ENCODE results near the gene SOX15.
"Not testable (repeated sequence)": the region's sequence is repeated elsewhere in the genome, so short reads cannot be mapped to it uniquely, and the experiment has no call there.

Gene SOX15

DNA sequence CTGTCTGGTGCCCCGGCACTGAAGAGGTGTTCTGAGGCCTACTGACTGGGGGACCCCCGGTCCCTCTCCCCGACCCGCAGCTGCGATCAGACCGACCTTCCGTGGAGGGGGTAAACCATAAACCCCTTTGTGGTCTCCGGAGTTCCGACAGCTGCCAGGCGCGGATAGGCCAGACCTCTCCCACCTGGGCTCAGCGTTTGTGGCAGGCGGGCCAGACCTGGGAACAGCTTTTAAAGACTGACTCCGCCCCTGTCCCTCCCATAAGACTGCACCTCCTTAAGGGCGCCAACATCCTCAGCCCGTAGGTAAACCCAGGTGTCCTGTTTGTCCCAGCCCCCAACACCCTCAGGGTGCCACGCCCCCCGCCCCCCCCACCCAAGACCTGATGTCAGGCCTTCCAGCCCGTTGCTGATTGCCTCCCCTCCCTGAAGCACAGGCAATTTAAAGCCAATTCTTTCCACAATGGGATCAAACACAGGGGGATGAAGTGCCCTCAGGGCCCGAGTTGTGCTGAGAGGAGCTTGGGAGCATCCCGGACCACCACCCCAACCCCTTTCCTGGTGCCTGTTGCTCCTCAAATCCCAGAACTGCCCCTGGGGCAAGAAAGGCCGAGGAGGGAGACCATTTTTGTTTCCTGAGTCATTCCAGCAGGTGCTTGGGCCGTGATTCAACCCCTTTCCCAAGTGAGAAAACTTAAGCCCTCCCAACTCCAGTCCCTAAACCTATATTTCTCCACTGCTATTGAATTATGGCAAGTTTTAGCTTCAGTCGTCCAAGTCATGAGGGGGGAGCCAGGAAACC lies at the start of gene SOX15:
Gene SOX15, minus strand, starts transcription at position 204 of the 801 bp plus-strand sequence. CDS start 418 bp downstream, outside the sequence.
- DNase-seq (ENCODE audit: low spot score) = no peak

DNA sequence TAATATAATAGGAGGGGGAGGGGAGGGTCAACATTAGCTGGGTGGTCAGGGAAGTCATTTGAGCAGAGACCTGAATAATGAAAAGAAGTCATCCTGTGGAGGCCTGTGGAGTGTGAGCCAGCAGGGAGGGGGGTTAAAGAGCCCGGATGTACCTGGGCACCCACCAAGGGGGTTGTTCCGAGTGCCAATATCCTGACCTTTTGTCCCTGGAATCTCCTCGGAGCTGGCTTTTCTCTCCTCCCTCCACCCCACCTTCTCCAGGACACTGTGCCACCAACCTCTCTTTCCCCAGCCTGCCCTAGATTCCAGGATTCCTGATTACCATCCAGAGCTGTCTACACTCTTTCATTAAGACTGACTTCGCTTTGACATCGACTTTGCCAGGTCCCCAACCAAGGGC lies 46.3 kb upstream of the SOX15 start:
- no peak for DNase-seq (ENCODE audit: low spot score)

DNA sequence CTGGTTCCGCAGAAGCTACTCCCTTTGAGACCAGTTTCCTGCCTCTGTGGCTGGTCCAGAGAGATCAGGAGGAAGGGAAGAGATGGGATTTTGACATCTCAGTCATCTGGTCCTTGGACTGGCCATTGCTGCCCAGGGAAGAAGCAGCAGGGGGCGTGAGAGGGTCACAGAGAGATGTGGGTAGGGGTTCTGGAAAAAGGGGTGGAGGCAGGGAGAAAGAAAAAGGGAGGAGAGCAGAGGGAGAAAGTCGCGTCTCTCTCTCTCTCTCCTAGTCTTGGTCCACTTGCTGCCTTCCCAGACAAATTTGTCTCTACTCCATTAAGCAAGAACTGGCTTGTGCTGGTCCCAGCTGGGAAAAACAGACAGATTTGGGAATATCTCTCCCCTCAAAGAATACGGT lies 44.5 kb upstream of the SOX15 start:
- DNase-seq (ENCODE audit: low spot score) = peak; percentile 50

DNA sequence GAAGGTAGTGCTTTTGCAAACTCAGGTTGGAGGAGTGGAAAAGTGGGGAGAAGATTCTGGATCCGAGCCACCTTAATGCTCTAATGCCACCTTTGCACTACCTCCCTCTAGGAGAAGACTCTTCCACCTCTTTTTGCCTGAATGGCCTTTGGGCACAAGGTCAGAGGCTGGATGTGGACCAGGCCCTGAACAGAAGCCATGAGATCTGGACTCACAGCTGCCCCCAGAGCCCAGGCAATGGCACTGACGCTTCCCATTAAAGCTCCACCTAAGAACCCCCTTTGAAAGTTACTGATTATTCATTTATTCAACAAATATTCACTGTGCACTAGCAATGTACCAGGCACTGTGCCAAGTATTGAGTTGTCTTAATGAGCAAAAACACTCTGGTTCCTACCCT lies 43.2 kb upstream of the SOX15 start:
- no peak for DNase-seq (ENCODE audit: low spot score)

DNA sequence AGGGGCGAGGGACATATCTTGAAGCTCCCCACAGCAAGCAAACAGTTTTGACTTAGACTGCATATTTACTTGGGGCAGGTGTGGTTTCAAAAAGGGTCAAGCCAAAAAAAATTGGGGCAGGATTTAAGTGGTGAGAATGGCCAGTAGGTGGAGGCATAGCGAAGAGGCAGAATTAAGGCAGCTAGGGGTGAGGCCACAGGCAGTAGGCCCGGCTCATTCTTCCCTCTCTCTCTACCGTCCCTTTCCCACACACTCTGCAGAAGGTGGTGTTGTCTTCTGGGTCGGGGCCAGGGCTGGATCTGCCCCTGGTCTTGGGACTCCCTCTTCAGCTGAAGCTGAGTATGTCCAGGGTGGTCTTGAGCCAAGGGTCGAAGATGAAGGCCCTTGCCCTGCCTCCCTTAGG lies 42.6 kb upstream of the SOX15 start:
- peak; percentile 82 for DNase-seq (ENCODE audit: low spot score)

DNA sequence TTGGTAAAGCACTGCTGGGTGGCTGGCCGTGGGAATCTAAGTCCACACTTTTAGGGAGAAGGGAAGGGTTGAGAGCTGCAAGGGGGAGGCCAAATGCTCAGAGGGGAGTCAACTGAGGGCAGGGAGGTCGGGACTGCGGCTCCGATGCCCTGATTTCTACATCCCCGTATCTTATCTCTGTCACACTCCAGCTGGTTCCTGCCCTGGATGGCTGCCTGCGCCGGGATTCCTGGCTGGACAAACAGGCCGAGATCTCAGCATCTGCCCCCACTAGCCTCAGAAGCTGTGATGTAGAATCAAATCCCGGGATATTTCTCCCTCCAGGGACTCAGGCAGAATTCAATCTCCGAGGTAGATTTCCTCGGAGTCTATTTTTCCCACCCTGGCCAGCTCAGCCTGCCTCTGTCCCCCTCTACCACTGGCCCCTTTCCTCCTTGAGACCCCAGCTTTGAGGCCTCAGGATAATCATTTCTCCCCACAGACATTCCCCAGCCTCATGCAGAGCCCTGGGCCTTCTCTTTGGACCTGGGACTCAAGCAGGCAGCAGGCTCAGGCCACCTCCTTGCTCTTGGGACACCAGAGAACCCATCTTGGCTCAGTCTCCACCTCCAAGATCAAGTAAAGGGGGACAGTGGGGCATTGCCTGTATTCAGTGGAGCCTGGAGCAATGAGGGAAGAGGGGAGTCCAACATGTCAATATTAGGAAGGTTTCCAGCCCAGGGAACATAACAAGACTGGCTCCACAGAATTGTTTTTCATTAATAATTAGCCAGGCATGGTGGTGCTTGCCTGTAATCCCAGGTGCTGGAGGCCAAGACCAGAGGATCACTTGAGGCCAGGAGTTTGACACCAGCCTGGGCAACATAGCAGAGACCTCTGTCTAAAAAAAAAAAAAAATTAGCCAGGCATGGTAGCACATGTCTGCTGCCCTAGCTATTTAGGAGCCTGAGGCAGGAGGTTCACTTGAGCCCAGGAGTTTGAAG lies 41.8 kb upstream of the SOX15 start:
- DNase-seq (ENCODE audit: low spot score) = no peak

DNA sequence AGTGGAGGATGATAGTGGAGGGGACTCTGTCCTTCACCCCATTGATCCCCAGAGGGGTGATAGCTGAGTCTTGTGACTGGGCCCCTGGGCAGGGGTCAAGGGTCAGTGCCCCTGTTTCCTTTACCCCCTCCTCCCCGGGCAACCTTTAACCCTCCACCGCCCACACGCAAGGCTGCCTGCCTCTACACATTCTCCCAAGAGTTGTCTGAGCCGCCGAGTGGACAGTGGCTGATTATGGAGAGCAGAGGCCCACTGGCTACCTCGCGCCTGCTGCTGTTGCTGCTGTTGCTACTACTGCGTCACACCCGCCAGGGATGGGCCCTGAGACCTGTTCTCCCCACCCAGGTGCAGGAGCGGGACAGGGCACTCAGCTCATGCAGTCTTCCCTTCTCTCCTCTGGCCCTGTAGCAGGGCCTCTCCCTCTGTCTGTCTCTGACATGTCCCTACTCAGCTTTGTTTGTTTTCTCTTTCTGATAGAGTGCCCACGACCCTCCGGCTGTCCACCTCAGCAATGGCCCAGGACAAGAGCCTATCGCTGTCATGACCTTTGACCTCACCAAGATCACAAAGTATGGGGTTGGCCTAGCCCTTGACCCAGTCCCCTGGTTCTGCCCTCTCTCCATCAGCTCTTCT lies 40.2 kb upstream of the SOX15 start, which contains the start of gene SHBG:
Gene SHBG, plus strand, starts transcription at position 197 of the 633 bp plus-strand sequence. Its CDS starts 38 bp downstream, at position 235.
- no peak for DNase-seq (ENCODE audit: low spot score)

DNA sequence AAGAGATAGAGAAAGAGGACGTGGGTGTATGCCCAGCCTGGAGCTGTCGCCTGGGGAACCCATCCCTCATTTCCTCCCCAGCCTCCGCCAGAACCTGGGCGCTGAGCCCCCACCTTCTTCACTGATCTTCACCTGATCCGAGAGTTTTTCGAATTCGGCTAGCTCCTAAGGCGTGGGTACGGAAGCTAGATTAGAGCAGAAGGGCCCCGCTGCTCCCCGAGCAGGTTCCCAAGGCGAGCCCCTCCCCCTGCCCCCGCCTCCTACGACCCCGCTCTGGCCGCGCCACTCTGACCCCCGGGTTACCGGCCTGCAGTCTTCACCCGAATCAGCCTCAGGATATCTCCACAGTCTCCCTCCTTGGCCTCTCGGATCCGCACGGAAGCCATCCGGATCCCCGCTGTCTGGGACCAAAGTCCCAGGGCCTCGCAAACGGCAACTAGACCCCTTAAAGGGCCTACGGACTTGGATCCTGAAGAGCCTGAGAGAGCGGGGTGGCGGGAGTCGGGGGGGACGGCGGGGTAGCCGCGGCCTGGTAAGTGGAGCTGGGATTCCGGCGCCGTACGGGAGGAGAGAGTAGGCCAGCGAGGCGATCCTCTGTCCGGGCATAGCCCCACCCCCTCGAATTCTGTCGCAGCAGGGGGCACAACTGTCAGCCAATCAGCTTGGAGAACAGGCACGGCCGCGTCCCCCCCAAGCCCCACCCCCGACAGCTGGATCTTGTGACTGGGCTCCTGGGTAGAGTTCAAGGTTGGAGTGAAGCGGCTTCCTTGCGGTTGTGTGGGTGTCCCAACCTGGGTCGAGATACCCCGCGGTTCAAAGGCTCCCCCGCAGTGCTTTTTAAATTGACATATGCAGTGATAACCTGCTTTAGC lies 37.6 kb upstream of the SOX15 start, which contains the start of gene SAT2:
Gene SAT2, minus strand, starts transcription at position 572 of the 872 bp plus-strand sequence. Its CDS starts 186 bp downstream, at position 386.
- DNase-seq (ENCODE audit: low spot score) = peak; percentile 100

DNA sequence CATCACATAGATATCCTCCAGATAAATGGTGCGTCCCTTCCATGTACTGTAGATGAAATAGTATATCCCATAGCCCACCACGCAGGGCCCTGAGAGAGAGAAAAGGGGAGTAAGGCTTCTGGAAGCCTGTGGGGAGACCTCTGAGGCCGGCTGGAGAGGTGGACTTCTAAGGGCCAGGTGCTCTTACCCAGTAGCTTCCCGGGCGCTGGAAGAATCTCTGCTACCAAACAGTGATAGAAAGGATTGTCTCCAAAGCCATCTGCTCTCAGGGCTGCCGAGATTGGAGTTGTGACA lies 37.0 kb upstream of the SOX15 start:
- no peak for DNase-seq (ENCODE audit: low spot score)

DNA sequence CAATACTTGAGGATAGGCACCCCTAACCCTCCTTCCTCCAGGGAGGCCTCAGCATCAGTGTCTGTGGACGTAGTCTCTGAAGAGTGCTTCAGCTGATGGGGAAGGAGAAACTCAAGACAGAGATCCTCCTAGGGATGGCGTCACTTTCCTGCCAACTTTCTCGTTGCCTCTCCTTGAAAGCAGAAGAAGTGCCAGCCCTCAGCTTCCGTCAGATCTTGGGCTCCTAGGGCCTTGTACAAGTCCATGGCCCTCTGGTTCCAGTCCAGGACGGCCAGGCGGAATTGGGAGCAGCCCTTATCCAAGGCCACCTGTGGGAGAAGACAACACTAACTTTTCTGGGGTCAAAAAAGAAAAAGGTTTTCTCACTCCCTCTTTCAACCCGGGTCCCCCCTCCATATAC lies 36.4 kb upstream of the SOX15 start:
- no peak for DNase-seq (ENCODE audit: low spot score)

DNA sequence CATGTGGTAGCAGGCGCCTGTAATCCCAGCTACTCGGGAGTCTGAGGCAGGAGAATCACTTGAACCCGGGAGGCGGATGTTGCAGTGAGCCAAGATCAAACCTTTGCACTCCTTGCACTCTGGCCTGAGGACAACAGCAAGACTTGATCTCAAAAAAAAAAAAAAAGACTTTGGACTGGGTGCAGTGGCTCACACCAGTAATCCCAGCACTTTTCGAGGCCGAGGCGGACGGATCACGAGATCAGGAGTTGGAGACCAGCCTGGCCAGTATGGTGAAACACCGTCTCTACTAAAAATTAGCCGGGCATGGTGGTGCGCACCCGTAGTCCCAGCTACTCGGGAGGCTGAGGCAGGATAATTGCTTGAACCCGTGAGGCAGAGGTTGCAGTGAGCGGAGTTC lies 35.9 kb upstream of the SOX15 start:
- not testable (repeated sequence) for DNase-seq (ENCODE audit: low spot score)

DNA sequence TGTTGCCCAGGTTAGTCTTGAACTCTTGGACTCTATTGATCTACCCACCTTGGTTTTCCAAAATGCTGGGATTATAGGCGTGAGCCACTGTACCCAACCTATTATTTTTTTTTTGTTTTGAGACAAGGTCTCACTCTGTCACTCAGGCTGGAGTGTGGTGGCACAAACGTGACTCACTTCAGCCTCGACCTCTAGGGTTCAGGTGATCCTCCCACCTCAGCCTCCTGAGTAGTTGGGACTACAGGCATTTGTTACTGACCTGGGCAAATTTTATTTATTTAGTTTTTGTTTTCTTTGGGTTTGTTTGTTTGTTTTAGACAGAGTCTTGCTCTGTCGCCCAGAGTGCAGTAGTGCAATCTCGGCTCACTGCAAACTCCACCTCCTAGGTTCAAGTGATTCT lies 33.8 kb upstream of the SOX15 start:
- DNase-seq (ENCODE audit: low spot score) = no peak

DNA sequence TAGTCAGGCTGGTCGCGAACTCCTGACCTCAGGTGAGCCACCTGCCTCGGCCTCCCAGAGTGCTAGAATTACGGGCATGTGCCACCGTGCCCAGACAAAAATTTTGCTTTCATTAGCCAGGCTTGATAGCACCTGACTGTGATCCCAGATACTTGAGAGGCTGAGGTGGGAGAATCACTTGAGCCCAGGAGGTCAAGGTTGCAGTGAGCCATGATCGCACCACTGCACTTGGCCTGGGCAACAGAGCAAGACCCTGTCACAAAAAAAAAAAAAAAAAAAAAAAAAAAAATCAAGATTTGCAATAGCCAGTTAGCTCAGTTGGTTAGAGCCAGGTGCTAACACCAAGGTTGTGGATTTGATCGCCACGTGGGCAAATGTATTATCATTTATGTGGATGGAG lies 30.9 kb upstream of the SOX15 start:
- DNase-seq (ENCODE audit: low spot score) = no peak

DNA sequence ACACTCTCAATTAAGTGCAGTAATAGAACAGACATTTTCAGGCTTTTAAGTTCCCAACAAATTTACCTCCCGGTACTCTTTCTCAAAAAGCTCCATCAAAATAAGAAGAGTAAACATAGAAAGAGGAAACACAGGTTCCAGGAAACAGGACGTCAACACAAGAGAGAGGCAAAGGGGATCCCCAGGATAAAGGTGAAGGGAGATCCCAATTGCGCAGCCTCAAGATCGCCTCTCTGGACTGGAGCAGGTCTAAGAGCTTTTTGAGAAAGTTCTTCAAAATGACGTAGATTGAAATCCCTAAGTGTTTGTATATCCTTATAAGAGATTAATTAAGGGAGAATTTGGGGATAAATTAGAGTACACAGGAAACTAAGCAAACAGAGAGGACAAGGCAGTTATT lies 28.7 kb upstream of the SOX15 start:
- DNase-seq (ENCODE audit: low spot score) = no peak

DNA sequence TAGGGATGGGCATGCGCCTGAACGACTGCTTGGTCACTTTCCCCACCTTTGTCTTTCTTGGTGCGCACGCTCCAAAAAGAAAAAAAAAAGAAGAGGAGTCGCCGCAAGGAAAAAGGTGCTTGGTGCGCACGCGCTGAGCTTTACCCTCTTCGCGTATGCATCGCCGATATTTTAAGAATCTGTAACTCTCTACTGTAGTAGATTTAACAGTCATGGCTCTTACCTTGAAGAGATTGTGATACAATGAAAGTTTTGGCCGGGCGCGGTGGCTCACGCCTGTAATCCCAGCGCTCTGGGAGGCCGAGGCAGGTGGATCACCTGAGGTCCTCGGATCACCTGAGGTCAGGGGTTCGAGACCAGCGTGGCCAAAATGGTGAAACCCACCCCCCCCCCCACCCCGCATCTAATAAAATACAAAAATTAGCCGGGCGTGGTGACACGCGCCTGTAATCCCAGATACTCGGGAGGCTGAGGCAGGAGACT lies 25.4 kb upstream of the SOX15 start:
- DNase-seq (ENCODE audit: low spot score) = no peak

DNA sequence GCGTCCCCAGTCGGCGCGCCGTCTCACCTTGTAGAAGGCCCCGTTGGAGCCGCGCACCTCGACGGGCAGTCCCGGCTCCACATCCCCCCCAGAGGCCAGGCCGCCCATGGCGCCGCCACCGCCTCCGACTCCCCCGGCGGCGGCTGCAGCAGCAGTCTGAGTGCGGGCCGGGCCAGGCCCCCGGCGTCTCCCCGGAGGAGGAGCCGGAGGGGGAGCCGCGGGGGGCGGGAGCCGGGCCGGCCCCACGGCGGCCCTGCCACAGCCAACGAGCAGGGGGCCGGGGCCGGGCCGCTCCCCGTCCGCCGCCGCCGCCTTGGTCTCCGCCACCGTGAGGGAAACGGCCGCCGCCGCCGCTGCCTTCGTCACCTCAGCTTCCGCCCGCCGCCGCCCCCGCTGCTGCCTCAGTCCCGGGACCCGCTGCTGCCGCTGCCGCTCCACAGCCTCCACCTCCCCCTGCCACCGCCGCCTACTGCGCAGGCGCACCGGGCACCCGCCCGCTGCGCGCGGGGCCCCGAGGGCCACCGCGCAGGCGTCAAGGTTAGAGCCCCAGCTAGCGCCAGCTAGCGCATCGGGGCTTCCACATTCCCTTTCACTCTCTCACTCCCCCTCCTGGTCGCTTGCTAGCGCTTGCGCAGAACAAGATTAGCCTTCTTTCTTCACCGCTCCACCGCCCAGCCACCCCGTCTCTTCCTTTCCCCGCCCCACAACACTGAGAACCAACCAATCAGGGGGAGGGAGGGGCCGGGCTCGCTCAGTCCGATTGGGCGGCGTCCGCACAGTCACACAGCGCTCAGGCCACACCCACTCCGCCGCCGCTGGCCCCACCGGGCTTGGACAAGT lies 24.8 kb upstream of the SOX15 start, which contains the start of gene FXR2:
Gene FXR2, minus strand, starts transcription at position 473 of the 840 bp plus-strand sequence. Its CDS starts 365 bp downstream, at position 108.
- peak; percentile 100 for DNase-seq (ENCODE audit: low spot score)

DNA sequence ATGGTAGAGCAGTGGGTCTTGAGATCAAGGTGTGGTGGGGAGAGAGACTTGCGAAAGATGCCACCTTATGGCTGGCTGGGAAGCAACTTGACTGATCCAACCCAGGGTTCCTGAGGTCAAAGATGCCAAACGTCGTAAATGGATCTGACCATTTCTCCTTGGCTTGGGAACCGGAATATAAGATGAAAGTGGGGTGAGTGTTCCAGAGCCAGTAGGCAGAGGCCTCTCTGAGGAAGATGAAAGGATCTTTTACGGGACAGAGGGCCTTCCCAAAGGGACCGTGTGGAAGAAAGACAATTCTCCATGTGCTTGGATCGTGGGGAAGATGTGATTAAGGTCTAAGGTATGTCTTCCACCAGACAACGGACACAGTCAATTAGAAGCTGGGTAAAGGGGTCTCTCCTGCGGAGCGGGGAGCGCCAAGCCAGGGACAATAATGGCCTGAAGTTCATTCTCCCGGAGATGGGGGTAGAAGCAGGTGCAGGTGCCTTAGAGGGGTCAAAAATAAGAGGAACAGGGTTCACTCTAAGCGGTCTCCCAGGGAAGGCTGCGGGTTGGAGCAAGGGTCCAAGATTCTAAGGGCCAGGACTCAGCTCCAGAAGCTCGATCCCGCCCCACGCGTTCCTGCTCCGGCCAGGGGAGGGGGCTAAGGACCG lies 24.0 kb upstream of the SOX15 start:
- DNase-seq (ENCODE audit: low spot score) = no peak

DNA sequence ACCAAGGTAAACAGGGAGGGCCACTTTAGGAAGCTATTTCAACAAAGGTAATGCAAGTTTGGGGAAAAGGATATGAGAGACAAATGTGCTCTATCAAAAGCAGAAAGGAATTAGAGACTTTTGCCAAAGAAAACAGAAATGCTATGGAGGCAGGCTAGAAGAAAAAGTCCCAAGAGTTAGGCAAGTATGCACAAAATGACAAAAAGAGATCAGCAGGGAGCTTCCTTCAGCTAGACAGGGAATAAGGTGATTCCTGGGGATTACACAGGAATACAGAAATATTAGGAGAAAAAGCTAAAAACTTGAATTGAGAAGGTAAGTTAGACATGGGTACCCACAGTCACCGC lies 22.4 kb upstream of the SOX15 start:
- no peak for DNase-seq (ENCODE audit: low spot score)

DNA sequence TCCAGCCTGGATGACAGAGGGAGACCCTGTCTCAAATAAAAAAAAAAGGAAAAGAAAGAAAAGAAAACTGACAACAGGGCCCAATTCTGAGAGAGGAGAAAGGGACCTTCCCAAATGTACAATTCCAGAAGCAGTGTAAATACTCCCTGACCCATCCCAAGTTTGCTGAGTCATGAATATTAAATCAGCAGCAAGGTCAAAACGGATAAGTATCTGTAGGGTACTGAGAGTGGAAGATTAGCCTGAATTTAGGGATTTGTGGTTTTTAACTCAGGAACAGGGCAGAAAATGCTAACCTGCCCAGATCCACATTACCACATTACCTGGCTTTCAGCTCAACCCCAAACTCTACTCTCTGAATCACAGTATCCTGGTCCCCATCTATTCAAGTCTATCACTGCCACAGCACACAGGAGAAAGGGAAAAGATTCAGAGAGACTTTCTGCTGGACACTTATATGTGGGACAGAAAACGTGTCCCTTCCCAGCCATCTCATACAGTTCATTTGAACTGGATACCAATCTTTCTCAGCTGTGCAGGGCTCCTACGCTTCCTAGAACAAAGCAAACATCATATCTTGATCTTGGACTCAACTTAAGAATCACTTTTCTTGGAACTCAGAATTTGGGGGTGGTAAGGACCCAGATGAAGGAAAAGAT lies 21.9 kb upstream of the SOX15 start:
- no peak for DNase-seq (ENCODE audit: low spot score)
